ENCODE data around the gene KISS1R.
"Not testable (repeated sequence)": the region's sequence is repeated elsewhere in the genome, so short reads cannot be mapped to it uniquely, and the experiment has no call there.

The KISS1R gene

GRCh38 chr19:882871-883497 is 34.1 kb upstream of the KISS1R start:
- no peak for DNase-seq

GRCh38 chr19:883661-884211 is 33.4 kb upstream of the KISS1R start:
- no peak for DNase-seq

- no peak for DNase-seq
Observed at GRCh38 chr19:884420-885211, 32.5 kb upstream of the KISS1R start.

- no peak for DNase-seq
Observed at GRCh38 chr19:885536-886224, 31.5 kb upstream of the KISS1R start.

GRCh38 chr19:887072-887471 is 30.1 kb upstream of the KISS1R start:
- DNase-seq: peak; percentile 74

- DNase-seq: no peak
Observed at GRCh38 chr19:887599-887998, 29.5 kb upstream of the KISS1R start.

- DNase-seq: no peak
Observed at GRCh38 chr19:888581-889385, 28.4 kb upstream of the KISS1R start.

GRCh38 chr19:889662-890295 is 27.4 kb upstream of the KISS1R start:
- no peak for DNase-seq

GRCh38 chr19:890831-891230 is 26.3 kb upstream of the KISS1R start:
- DNase-seq: no peak

GRCh38 chr19:891421-892200 is 25.5 kb upstream of the KISS1R start:
- DNase-seq: not testable (repeated sequence)

GRCh38 chr19:892243-892893 is 24.8 kb upstream of the KISS1R start:
- no peak for DNase-seq

GRCh38 chr19:892894-893689 is 24.0 kb upstream of the KISS1R start, which contains the start of the genes MED16 and RNU6-9:
TSS of gene MED16 (minus strand) at chr19:893187. CDS start at chr19:891131, 2,056 bp downstream.
TSS of gene RNU6-9 (plus strand) at chr19:893484.
- peak; percentile 94 for DNase-seq

GRCh38 chr19:896434-896833 is 20.7 kb upstream of the KISS1R start:
- DNase-seq: no peak

GRCh38 chr19:896999-897398 is 20.1 kb upstream of the KISS1R start:
- DNase-seq: no peak

GRCh38 chr19:897442-898039 is 19.6 kb upstream of the KISS1R start:
- DNase-seq: no peak

GRCh38 chr19:898663-899062 is 18.5 kb upstream of the KISS1R start:
- DNase-seq: no peak

GRCh38 chr19:899336-900042 is 17.6 kb upstream of the KISS1R start:
- no peak for DNase-seq

GRCh38 chr19:900043-900301 is 17.2 kb upstream of the KISS1R start:
- no peak for DNase-seq
